Measurements from ENCODE around the gene CDC42EP5. TPM values are rescaled to one million over a fixed set of nuclear protein-coding genes. Genes with fewer than 3 reads are reported as not detected.

CDC42EP5 gene
- total and polyA plus RNA-seq, 2 donors (not counting 1 experiment from before 2014, with no cell fraction given) = not detected

DNA sequence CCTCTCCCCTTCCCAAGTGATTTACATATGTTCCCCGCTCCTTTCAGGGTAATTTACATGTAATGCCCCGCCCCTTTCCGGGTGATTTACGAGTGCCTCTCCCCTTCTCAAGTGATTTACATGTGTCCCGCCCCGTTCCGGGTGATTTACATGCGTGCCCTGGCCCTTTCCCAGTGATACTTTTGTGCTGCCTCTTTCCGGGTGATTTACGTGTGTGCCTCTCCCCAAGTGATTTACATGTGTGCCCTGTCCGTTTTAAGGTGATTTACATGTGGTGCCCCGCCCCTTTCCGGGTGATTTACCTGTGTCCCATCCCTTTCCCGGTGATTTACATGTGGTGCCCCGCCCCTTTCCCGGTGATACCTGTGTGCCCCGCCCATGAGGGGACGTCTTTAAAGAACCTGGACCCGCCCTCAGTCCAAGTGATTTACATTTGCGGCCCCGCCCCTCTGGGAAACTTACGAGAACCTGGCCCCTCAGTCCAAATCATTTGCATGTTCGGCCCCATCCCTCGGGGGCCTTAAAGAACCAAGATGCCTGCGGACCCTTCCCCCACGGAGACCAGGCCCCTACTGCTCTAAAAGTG is 9.0 kb downstream of the CDC42EP5 start:
- ATAC-seq (ENCODE audit: low read depth) (peak; percentile 46), DNase-seq (peak; percentile 98)
- Mint-ChIP-seq H3K27ac (peak overlapping the region; percentile 93), H3K27me3 (peaks cover 10% of the 10 kb centered on the region), H3K4me3 (peak overlapping the region; percentile 91), H3K4me1 (peaks cover 19% of the 10 kb centered on the region), H3K9me3 (ENCODE audit: insufficient read depth) (no peaks in the 10 kb centered on the region)
- peak overlapping the region; percentile 84 to 85 for H3K27ac ChIP-seq (ENCODE audit: low read length in 2 of 2)
- 0% methylated on average over 25 of the region's 26 CpGs for WGBS (ENCODE audit: insufficient coverage)
- H3K36me3 ChIP-seq (replicated peaks in 1 of 2; ENCODE audit: control extremely low read depth in 1 of 2, control insufficient read depth in 1 of 2, extremely low read depth in 1 of 2, insufficient read depth in 2 of 2, low read length in 1 of 2) = peaks cover 0 to 26% of the 10 kb centered on the region in 2 experiments
- H3K79me2 ChIP-seq (ENCODE audit: control insufficient read depth, insufficient read depth, low read length) = peaks cover 7% of the 10 kb centered on the region
- peaks cover 16 to 29% of the 10 kb centered on the region in 2 donors for H3K4me1 ChIP-seq (ENCODE audit: control insufficient read depth in 2 of 2, insufficient read depth in 2 of 2, low read length in 2 of 2)
- TF ChIP-seq EZH2 (IDR thresholded peaks at IDR 0.05; ENCODE audit: borderline replicate concordance, insufficient read depth, low read depth, low read length, poor library complexity, severe bottlenecking) (no peak), CTCF (IDR thresholded peaks at IDR 0.05) (no peak)
- ChIA-PET POLR2A (interaction anchor here (0.6 to 1.1 kb wide), 2 partner anchors 15 to 812 kb away, joined by 3 to 5 read pairs; partner anchors contain the start of gene LENG8), CTCF (interaction anchor here (0.6 kb wide), 1 partner anchor 15 kb away, joined by 3 read pairs; the partner anchor contains the start of gene LENG8)
- peaks cover 0 to 6% (median 0%) of the 10 kb centered on the region in 4 experiments for H3K27me3 ChIP-seq (replicated peaks in 1 of 4; ENCODE audit: control extremely low read depth in 1 of 4, control insufficient read depth in 3 of 4, insufficient read depth in 4 of 4, low read length in 3 of 4)
- H2AFZ ChIP-seq (ENCODE audit: insufficient read depth, low read depth, low read length, poor library complexity, severe bottlenecking) = peak overlapping the region; percentile 81
- peak overlapping the region; percentile 65 to 88 (median 74) for H3K4me3 ChIP-seq (ENCODE audit: control extremely low read depth in 1 of 5, extremely low read depth in 1 of 5, insufficient read depth in 1 of 5, low read depth in 2 of 5, low read length in 4 of 5)
- intact Hi-C loops (cut with micrococcal nuclease) = loop anchor here (1.0 to 5.0 kb wide), 4 partner anchors 46 to 597 kb away; partner anchors contain the start of genes CNOT3 and MYADM
- peaks cover 0 to 26% (median 0%) of the 10 kb centered on the region in 3 donors for H3K9me3 ChIP-seq (ENCODE audit: control extremely low read depth in 1 of 3, control insufficient read depth in 2 of 3, insufficient read depth in 1 of 3, low read length in 2 of 3)
- H3K9ac ChIP-seq (ENCODE audit: low read length) = peak overlapping the region; percentile 81
- peaks cover 37% of the 10 kb centered on the region for H4K20me1 ChIP-seq (ENCODE audit: control insufficient read depth, insufficient read depth, low read length, poor library complexity, severe bottlenecking)
- peak overlapping the region; percentile 100 for H3K4me2 ChIP-seq (replicated peaks; ENCODE audit: low read depth, low read length, poor library complexity, severe bottlenecking)

All from B cell (primary cell).